Testis (tissue), 2 donors: ENCODE data around the gene EXOSC6.
"Not testable (repeated sequence)": the region's sequence is repeated elsewhere in the genome, so short reads cannot be mapped to it uniquely, and the experiment has no call there.

ENCODE experiments used
- POLR2A ChIP-seq: fragments of 450-650 bp; IDR thresholded peaks from one replicate; pipeline ENCODE4 v1.6.1; 2017; ENCODE audit warnings: antibody characterized with exemption, mild to moderate bottlenecking, moderate library complexity
- TF ChIP-seq, protein P1 (sequence below), 3 experiments: fragments of 450-650 bp in 2 of 3; fragments of 200-600 bp in 1 of 3; sonication (generic) in 1 of 3; IDR thresholded peaks; one replicate each; pipeline ENCODE4 v1.5.1; 2016 to 2019; ENCODE audit warnings: antibody characterized with exemption in 3 of 3, mild to moderate bottlenecking in 2 of 3, moderate library complexity in 1 of 3

- TF ChIP-seq, protein P1, sequence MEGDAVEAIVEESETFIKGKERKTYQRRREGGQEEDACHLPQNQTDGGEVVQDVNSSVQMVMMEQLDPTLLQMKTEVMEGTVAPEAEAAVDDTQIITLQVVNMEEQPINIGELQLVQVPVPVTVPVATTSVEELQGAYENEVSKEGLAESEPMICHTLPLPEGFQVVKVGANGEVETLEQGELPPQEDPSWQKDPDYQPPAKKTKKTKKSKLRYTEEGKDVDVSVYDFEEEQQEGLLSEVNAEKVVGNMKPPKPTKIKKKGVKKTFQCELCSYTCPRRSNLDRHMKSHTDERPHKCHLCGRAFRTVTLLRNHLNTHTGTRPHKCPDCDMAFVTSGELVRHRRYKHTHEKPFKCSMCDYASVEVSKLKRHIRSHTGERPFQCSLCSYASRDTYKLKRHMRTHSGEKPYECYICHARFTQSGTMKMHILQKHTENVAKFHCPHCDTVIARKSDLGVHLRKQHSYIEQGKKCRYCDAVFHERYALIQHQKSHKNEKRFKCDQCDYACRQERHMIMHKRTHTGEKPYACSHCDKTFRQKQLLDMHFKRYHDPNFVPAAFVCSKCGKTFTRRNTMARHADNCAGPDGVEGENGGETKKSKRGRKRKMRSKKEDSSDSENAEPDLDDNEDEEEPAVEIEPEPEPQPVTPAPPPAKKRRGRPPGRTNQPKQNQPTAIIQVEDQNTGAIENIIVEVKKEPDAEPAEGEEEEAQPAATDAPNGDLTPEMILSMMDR (IDR thresholded peaks at IDR 0.05) = not testable (repeated sequence)
- TF ChIP-seq POLR2A = not testable (repeated sequence)
Measured at GRCh38 chr16:70267922-70268321, 16.2 kb upstream of the EXOSC6 start.
